ENCODE results near the gene CFAP53.

The CFAP53 gene

GRCh38 chr18:50194631-50195532 lies 71.4 kb downstream of the CFAP53 start, which contains the start of gene MYO5B:
TSS of gene MYO5B (minus strand) at chr18:50195147. CDS start at chr18:50194793, 354 bp downstream.
- Histone ChIP-seq H3K9me3 (ENCODE audit: insufficient read depth, low read length) (no peaks in the 10 kb centered on the region), H3K79me2 (ENCODE audit: low read length) (no peaks in the 10 kb centered on the region), H3K36me3 (replicated peaks; ENCODE audit: low read depth, low read length) (no peaks in the 10 kb centered on the region), H4K20me1 (ENCODE audit: insufficient read depth, low read length) (no peaks in the 10 kb centered on the region), H3K4me2 (ENCODE audit: low read length) (peak within 1 kb of the TSS; percentile 58), H3K27me3 (ENCODE audit: low read depth, low read length) (peaks cover 42% of the 10 kb centered on the region), H3K4me3 (ENCODE audit: low read length) (peak within 1 kb of the TSS; percentile 67), H3K27ac (ENCODE audit: low read length) (no peak within 1 kb of the TSS), H3K4me1 (ENCODE audit: low read length) (peaks cover 11% of the 10 kb centered on the region), H2AFZ (ENCODE audit: low read depth, low read length) (no peak within 1 kb of the TSS), H3K9ac (ENCODE audit: low read length) (no peak within 1 kb of the TSS)
- TF ChIP-seq CTCF (IDR thresholded peaks at IDR 0.05; ENCODE audit: low read depth, low read length) (peak; percentile 35), EZH2phosphoT487 (IDR thresholded peaks at IDR 0.05; ENCODE audit: low read depth) (no peak)

- peaks cover 18% of the 10 kb centered on the region for H3K4me1 ChIP-seq (ENCODE audit: low read length)
- no peaks in the 10 kb centered on the region for H4K20me1 ChIP-seq (ENCODE audit: insufficient read depth, low read length)
- TF ChIP-seq EZH2phosphoT487 (IDR thresholded peaks at IDR 0.05; ENCODE audit: low read depth) (no peak), CTCF (IDR thresholded peaks at IDR 0.05; ENCODE audit: low read depth, low read length) (no peak)
- H3K4me2 ChIP-seq (ENCODE audit: low read length) = peak overlapping the region; percentile 38; the same call in 1 of the 2 replicates
- peak overlapping the region; percentile 67 for H3K4me3 ChIP-seq (ENCODE audit: low read length)
- H3K9me3 ChIP-seq (ENCODE audit: insufficient read depth, low read length) = no peaks in the 10 kb centered on the region
- no peak overlapping the region for H3K9ac ChIP-seq (ENCODE audit: low read length)
- no peak overlapping the region for H3K27ac ChIP-seq (ENCODE audit: low read length)
- H2AFZ ChIP-seq (ENCODE audit: low read depth, low read length) = no peak overlapping the region
- no peaks in the 10 kb centered on the region for H3K79me2 ChIP-seq (ENCODE audit: low read length)
- no peaks in the 10 kb centered on the region for H3K36me3 ChIP-seq (replicated peaks; ENCODE audit: low read depth, low read length)
- peaks cover 40% of the 10 kb centered on the region for H3K27me3 ChIP-seq (ENCODE audit: low read depth, low read length)
These were observed 72.3 kb downstream of the CFAP53 start for GRCh38 chr18:50193796-50194630.

GRCh38 chr18:50192995-50193795 lies 73.1 kb downstream of the CFAP53 start:
- Histone ChIP-seq H4K20me1 (ENCODE audit: insufficient read depth, low read length) (no peaks in the 10 kb centered on the region), H3K27me3 (ENCODE audit: low read depth, low read length) (peaks cover 35% of the 10 kb centered on the region), H2AFZ (ENCODE audit: low read depth, low read length) (no peak overlapping the region), H3K4me1 (ENCODE audit: low read length) (peaks cover 22% of the 10 kb centered on the region), H3K27ac (ENCODE audit: low read length) (no peak overlapping the region), H3K4me2 (ENCODE audit: low read length) (no peak overlapping the region), H3K9ac (ENCODE audit: low read length) (no peak overlapping the region), H3K36me3 (replicated peaks; ENCODE audit: low read depth, low read length) (no peaks in the 10 kb centered on the region), H3K4me3 (ENCODE audit: low read length) (no peak overlapping the region), H3K9me3 (ENCODE audit: insufficient read depth, low read length) (no peaks in the 10 kb centered on the region), H3K79me2 (ENCODE audit: low read length) (no peaks in the 10 kb centered on the region)
- no peak for TF ChIP-seq EZH2phosphoT487 (IDR thresholded peaks at IDR 0.05; ENCODE audit: low read depth)
- no peak for TF ChIP-seq CTCF (IDR thresholded peaks at IDR 0.05; ENCODE audit: low read depth, low read length)

Data from OCI-LY3 (cell line).